Keratinocyte (primary cell): ENCODE results near the gene TPCN1. TPM values are rescaled to one million over a fixed set of nuclear protein-coding genes. Genes with fewer than 3 reads are reported as not detected.

Experiments
- DNase-seq: peaks from one replicate; pipeline ENCODE4 v3.0.0-alpha.2; 2011; ENCODE audit warnings: low read depth, missing footprints, low spot score
- FAIRE-seq: peaks from 2 replicates; lab custom pipeline; 2011; peaks lifted over from hg19 to GRCh38; lab: Jason Lieb, UNC
- H2AFZ ChIP-seq: 2 replicates; pipeline ENCODE4 v1.6.0; 2012; ENCODE audit warnings: low read length, control low read depth, inconsistent platforms; ENCODE audit not compliant: control insufficient read depth
- H3K27ac ChIP-seq: 2 replicates; pipeline ENCODE4 v1.5.1; 2011; ENCODE audit warnings: low read length; ENCODE audit not compliant: control insufficient read depth, insufficient read depth
- H3K27me3 ChIP-seq: 3 replicates; pipeline ENCODE4 v1.6.0; 2011; ENCODE audit warnings: low read length; ENCODE audit not compliant: control insufficient read depth, insufficient read depth; ENCODE audit errors: extremely low read depth
- H3K36me3 ChIP-seq, 2 experiments: 2 replicates in 1 of 2; 3 replicates in 1 of 2; pipeline ENCODE4 v1.5.1; 2011; ENCODE audit warnings: low read length in 2 of 2, mild to moderate bottlenecking in 1 of 2; ENCODE audit not compliant: control insufficient read depth in 2 of 2, insufficient read depth in 2 of 2; ENCODE audit errors: extremely low read depth in 1 of 2
- H3K4me1 ChIP-seq: 3 replicates; pipeline ENCODE4 v1.5.1; 2011; ENCODE audit warnings: low read length; ENCODE audit not compliant: control insufficient read depth, insufficient read depth; ENCODE audit errors: extremely low read depth
- H3K4me2 ChIP-seq: 3 replicates; pipeline ENCODE4 v1.6.0; 2011; ENCODE audit warnings: low read depth, low read length; ENCODE audit not compliant: control insufficient read depth, insufficient read depth; ENCODE audit errors: extremely low read depth
- H3K4me3 ChIP-seq, 3 experiments: fragments of 200-600 bp in 1 of 3; sonication (generic) in 1 of 3; 2 replicates in 2 of 3; 3 replicates in 1 of 3; pipeline ENCODE4 v1.5.1; 2011 to 2016; ENCODE audit warnings: low read length in 3 of 3, mild to moderate bottlenecking in 3 of 3, control low read depth in 2 of 3, inconsistent platforms in 1 of 3, low read depth in 1 of 3, mixed read lengths in 1 of 3, mixed run types in 1 of 3, moderate library complexity in 1 of 3; ENCODE audit not compliant: control insufficient read depth in 2 of 3, insufficient read depth in 2 of 3; ENCODE audit errors: extremely low read depth in 1 of 3
- H3K79me2 ChIP-seq: 2 replicates; pipeline ENCODE4 v1.6.0; 2012; ENCODE audit warnings: low read length; ENCODE audit not compliant: control insufficient read depth, insufficient read depth
- H3K9ac ChIP-seq: 3 replicates; pipeline ENCODE4 v1.6.0; 2011; ENCODE audit warnings: low read length; ENCODE audit not compliant: control insufficient read depth, insufficient read depth; ENCODE audit errors: extremely low read depth
- H3K9me1 ChIP-seq: 3 replicates; pipeline ENCODE4 v1.6.0; 2011; ENCODE audit warnings: low read length; ENCODE audit not compliant: control insufficient read depth, insufficient read depth; ENCODE audit errors: extremely low read depth
- H3K9me3 ChIP-seq: 2 replicates; pipeline ENCODE4 v1.5.1; 2012; ENCODE audit warnings: low read depth, low read length; ENCODE audit not compliant: control insufficient read depth
- H4K20me1 ChIP-seq: 3 replicates; pipeline ENCODE4 v1.6.0; 2011; ENCODE audit warnings: low read length; ENCODE audit not compliant: control insufficient read depth, insufficient read depth; ENCODE audit errors: extremely low read depth
- CTCF ChIP-seq, 3 experiments: IDR thresholded peaks in 1 of 3; conservative IDR thresholded peaks in 1 of 3; optimal IDR thresholded peaks in 1 of 3; 2 replicates in 2 of 3; 3 replicates in 1 of 3; pipeline versions ENCODE3 to v1.5.1; 2011; ENCODE audit warnings: low read length in 3 of 3, mild to moderate bottlenecking in 3 of 3, moderate library complexity in 2 of 3, control low read depth in 1 of 3, inconsistent platforms in 1 of 3; ENCODE audit not compliant: insufficient read depth in 2 of 3; ENCODE audit errors: extremely low read depth in 1 of 3
- EZH2 ChIP-seq: IDR thresholded peaks from one replicate; pipeline ENCODE4 v1.6.1; 2012; ENCODE audit warnings: inconsistent platforms, mild to moderate bottlenecking, low read length, moderate library complexity
- dilution Hi-C: fragments of 300-500 bp; cut with MboI; formaldehyde crosslinking; loops from one replicate; pipeline ENCODE4 v1.7.0; 2020; ENCODE audit warnings: low sequenced_read_pairs; ENCODE audit not compliant: extremely low pct_ligation_motif_present
- polyA plus RNA-seq, 5 experiments: library from polyadenylated mRNA; depleted of rRNA in 3 of 5; stranded (reverse) in 3 of 5; stranded (forward) in 1 of 5; unstranded in 1 of 5; fragments of >200 nt; gene quantifications; 1 replicate in 1 of 5; 2 replicates in 3 of 5; 3 replicates in 1 of 5; pipeline versions ENCODE4 v1.2.1 to v1.2.3, GENCODE V29; 2011 to 2012; ENCODE audit warnings: missing spikeins in 2 of 5, low read depth in 1 of 5, low replicate concordance in 1 of 5

The TPCN1 gene
- polyA plus RNA-seq, 1 donor (not counting 4 experiments of a cell fraction or from before 2014, with no cell fraction given), result 6.8 TPM

GRCh38 chr12:113316155-113316554, 94.9 kb downstream of the TPCN1 start:
- dilution Hi-C loops, result no loop called here
- H3K9me3 ChIP-seq, result no peaks in the 10 kb centered on the region
- no peak overlapping the region for H3K9ac ChIP-seq
- H4K20me1 ChIP-seq, result no peaks in the 10 kb centered on the region
- H3K79me2 ChIP-seq, result no peaks in the 10 kb centered on the region
- H3K4me3 ChIP-seq, result no peak overlapping the region
- H3K9me1 ChIP-seq, result no peaks in the 10 kb centered on the region
- FAIRE-seq, result no peak
- H3K27me3 ChIP-seq, result no peaks in the 10 kb centered on the region
- H3K27ac ChIP-seq, result no peak overlapping the region
- no peak for DNase-seq
- no peak overlapping the region for H2AFZ ChIP-seq
- no peak overlapping the region for H3K4me2 ChIP-seq
- TF ChIP-seq CTCF (optimal IDR thresholded peaks at IDR 0.05 in 1 of 3, IDR thresholded peaks at IDR 0.05 in 1 of 3, conservative IDR thresholded peaks at IDR 0.05 in 1 of 3; ENCODE audit: extremely low read depth in 1 of 3, insufficient read depth in 2 of 3, low read length in 3 of 3), result peak in 2 of 3 experiments; percentile 6 to 18
- no peak for TF ChIP-seq EZH2
- H3K4me1 ChIP-seq, result no peaks in the 10 kb centered on the region
- H3K36me3 ChIP-seq, result peaks cover 13 to 17% of the 10 kb centered on the region in 2 experiments

GRCh38 chr12:113317122-113317521, 95.9 kb downstream of the TPCN1 start:
- no peak for DNase-seq
- H3K9me3 ChIP-seq, result no peaks in the 10 kb centered on the region
- no peaks in the 10 kb centered on the region for H3K79me2 ChIP-seq
- H3K4me2 ChIP-seq, result no peak overlapping the region
- no peaks in the 10 kb centered on the region for H3K4me1 ChIP-seq
- peaks cover 13 to 17% of the 10 kb centered on the region in 2 experiments for H3K36me3 ChIP-seq
- H3K27ac ChIP-seq, result no peak overlapping the region
- H3K27me3 ChIP-seq, result no peaks in the 10 kb centered on the region
- dilution Hi-C loops, result no loop called here
- no peak overlapping the region for H2AFZ ChIP-seq
- no peak overlapping the region for H3K4me3 ChIP-seq
- no peaks in the 10 kb centered on the region for H4K20me1 ChIP-seq
- no peak overlapping the region for H3K9ac ChIP-seq
- TF ChIP-seq EZH2 (no peak), CTCF (optimal IDR thresholded peaks at IDR 0.05 in 1 of 3, IDR thresholded peaks at IDR 0.05 in 1 of 3, conservative IDR thresholded peaks at IDR 0.05 in 1 of 3; ENCODE audit: extremely low read depth in 1 of 3, insufficient read depth in 2 of 3, low read length in 3 of 3) (no peak)
- no peaks in the 10 kb centered on the region for H3K9me1 ChIP-seq
- no peak for FAIRE-seq
